SK-N-SH (cell line): ENCODE data around the gene PEPD.

ENCODE experiments used
- EP300 ChIP-seq, 2 experiments: IDR thresholded peaks; 2 replicates each; pipeline versions ENCODE4 v1.4.0 to v1.6.1; 2012; ENCODE audit warnings: borderline replicate concordance in 1 of 2, low read depth in 1 of 2, low read length in 1 of 2
- EZH2phosphoT487 ChIP-seq: fragments of 200-600 bp; sonication (generic); IDR thresholded peaks from 2 replicates; pipeline ENCODE4 v1.6.1; 2017; ENCODE audit warnings: low read depth, mixed run types, mild to moderate bottlenecking, antibody characterized with exemption, moderate library complexity, borderline replicate concordance
- POLR2AphosphoS5 ChIP-seq: IDR thresholded peaks from 2 replicates; pipeline ENCODE4 v1.6.1; 2012; ENCODE audit warnings: low read depth, low read length
- RAD21 ChIP-seq: IDR thresholded peaks from 2 replicates; pipeline ENCODE4 v1.6.1; 2012; ENCODE audit warnings: mild to moderate bottlenecking, low read length
- TF ChIP-seq, protein P1 (sequence below): IDR thresholded peaks from 2 replicates; pipeline ENCODE4 v1.4.0; 2012; ENCODE audit warnings: low read depth, borderline replicate concordance
- TF ChIP-seq, protein P2 (sequence below): fragments of 200-600 bp; sonication (generic); IDR thresholded peaks from 2 replicates; pipeline ENCODE4 v1.6.1; 2017; ENCODE audit warnings: antibody characterized with exemption, mild to moderate bottlenecking, moderate library complexity
- TF ChIP-seq, protein P3 (sequence below): IDR thresholded peaks from 2 replicates; pipeline ENCODE4 v1.4.0; 2012; ENCODE audit warnings: low read depth

DNA sequence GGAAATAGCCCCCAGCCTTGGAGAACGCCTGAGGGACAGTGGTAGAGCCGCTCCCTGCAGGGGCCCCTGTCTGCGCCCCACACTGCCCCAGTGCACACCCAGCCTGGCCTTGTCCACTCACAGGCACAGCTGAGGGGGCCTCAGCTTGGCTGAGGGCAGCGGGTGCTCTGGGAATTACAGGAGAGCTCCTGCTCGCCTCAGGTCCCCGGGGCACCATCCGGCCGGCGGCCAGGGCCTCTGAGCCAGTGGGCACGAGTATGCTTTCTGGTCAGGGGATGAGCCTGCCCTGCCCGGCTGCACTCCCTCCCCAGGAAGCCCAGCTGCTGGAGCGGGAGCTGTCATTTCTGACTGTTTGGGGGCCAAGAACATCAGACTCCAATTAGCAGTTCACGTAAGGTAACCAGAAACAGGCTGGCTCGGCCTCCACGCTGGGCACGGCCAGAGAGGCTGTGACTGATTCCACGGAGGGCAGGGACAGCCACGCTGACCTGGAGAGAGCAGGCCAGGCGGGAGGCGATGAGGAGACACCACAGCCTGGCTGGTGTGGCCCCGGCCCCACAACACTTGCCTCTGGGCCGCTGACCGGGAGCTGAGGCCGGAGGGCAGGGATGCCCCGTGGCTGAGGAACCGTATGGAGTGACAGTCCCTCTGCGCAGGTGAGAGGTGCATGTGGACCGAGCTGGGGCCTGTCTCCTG is 132.7 kb downstream of the PEPD start:
- TF ChIP-seq EZH2phosphoT487 (no peak), RAD21 (no peak), POLR2AphosphoS5 (no peak), EP300 (IDR thresholded peaks at IDR 0.05; ENCODE audit: borderline replicate concordance in 1 of 2, low read depth in 1 of 2, low read length in 1 of 2) (no peak)
- TF ChIP-seq, protein P1, sequence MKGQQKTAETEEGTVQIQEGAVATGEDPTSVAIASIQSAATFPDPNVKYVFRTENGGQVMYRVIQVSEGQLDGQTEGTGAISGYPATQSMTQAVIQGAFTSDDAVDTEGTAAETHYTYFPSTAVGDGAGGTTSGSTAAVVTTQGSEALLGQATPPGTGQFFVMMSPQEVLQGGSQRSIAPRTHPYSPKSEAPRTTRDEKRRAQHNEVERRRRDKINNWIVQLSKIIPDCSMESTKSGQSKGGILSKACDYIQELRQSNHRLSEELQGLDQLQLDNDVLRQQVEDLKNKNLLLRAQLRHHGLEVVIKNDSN, result no peak
- TF ChIP-seq, protein P2, sequence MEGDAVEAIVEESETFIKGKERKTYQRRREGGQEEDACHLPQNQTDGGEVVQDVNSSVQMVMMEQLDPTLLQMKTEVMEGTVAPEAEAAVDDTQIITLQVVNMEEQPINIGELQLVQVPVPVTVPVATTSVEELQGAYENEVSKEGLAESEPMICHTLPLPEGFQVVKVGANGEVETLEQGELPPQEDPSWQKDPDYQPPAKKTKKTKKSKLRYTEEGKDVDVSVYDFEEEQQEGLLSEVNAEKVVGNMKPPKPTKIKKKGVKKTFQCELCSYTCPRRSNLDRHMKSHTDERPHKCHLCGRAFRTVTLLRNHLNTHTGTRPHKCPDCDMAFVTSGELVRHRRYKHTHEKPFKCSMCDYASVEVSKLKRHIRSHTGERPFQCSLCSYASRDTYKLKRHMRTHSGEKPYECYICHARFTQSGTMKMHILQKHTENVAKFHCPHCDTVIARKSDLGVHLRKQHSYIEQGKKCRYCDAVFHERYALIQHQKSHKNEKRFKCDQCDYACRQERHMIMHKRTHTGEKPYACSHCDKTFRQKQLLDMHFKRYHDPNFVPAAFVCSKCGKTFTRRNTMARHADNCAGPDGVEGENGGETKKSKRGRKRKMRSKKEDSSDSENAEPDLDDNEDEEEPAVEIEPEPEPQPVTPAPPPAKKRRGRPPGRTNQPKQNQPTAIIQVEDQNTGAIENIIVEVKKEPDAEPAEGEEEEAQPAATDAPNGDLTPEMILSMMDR, result no peak
- TF ChIP-seq, protein P3, sequence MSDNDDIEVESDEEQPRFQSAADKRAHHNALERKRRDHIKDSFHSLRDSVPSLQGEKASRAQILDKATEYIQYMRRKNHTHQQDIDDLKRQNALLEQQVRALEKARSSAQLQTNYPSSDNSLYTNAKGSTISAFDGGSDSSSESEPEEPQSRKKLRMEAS, result no peak
